Astrocyte of the spinal cord (primary cell): ENCODE results near the gene UMODL1.

ENCODE experiments used
- DNase-seq: peaks from one replicate; pipeline ENCODE4 v3.0.0; 2011; ENCODE audit warnings: low read depth, low spot score
- H3K4me3 ChIP-seq: 2 replicates; pipeline ENCODE4 v1.5.1; 2011; ENCODE audit warnings: low read depth, mild to moderate bottlenecking, low read length, moderate library complexity
- in situ Hi-C: cut with HindIII; loops from 2 replicates; pipeline ENCODE4 v1.10.0; 2017; ENCODE audit warnings: low sequenced_read_pairs
- TF ChIP-seq, protein P1 (sequence below): IDR thresholded peaks from 2 replicates; pipeline ENCODE4 v1.5.1; 2012; ENCODE audit warnings: low read depth, mild to moderate bottlenecking, low read length, inconsistent platforms

The UMODL1 gene, protein sequence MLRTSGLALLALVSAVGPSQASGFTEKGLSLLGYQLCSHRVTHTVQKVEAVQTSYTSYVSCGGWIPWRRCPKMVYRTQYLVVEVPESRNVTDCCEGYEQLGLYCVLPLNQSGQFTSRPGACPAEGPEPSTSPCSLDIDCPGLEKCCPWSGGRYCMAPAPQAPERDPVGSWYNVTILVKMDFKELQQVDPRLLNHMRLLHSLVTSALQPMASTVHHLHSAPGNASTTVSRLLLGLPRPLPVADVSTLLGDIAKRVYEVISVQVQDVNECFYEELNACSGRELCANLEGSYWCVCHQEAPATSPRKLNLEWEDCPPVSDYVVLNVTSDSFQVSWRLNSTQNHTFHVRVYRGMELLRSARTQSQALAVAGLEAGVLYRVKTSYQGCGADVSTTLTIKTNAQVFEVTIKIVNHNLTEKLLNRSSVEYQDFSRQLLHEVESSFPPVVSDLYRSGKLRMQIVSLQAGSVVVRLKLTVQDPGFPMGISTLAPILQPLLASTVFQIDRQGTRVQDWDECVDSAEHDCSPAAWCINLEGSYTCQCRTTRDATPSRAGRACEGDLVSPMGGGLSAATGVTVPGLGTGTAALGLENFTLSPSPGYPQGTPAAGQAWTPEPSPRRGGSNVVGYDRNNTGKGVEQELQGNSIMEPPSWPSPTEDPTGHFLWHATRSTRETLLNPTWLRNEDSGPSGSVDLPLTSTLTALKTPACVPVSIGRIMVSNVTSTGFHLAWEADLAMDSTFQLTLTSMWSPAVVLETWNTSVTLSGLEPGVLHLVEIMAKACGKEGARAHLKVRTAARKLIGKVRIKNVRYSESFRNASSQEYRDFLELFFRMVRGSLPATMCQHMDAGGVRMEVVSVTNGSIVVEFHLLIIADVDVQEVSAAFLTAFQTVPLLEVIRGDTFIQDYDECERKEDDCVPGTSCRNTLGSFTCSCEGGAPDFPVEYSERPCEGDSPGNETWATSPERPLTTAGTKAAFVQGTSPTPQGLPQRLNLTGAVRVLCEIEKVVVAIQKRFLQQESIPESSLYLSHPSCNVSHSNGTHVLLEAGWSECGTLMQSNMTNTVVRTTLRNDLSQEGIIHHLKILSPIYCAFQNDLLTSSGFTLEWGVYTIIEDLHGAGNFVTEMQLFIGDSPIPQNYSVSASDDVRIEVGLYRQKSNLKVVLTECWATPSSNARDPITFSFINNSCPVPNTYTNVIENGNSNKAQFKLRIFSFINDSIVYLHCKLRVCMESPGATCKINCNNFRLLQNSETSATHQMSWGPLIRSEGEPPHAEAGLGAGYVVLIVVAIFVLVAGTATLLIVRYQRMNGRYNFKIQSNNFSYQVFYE

GRCh38 chr21:42071146-42071737, at the start of gene UMODL1:
Gene UMODL1 (plus strand): TSS chr21:42071317. CDS start chr21:42071317, 0 bp downstream.
- TF ChIP-seq, protein P1, sequence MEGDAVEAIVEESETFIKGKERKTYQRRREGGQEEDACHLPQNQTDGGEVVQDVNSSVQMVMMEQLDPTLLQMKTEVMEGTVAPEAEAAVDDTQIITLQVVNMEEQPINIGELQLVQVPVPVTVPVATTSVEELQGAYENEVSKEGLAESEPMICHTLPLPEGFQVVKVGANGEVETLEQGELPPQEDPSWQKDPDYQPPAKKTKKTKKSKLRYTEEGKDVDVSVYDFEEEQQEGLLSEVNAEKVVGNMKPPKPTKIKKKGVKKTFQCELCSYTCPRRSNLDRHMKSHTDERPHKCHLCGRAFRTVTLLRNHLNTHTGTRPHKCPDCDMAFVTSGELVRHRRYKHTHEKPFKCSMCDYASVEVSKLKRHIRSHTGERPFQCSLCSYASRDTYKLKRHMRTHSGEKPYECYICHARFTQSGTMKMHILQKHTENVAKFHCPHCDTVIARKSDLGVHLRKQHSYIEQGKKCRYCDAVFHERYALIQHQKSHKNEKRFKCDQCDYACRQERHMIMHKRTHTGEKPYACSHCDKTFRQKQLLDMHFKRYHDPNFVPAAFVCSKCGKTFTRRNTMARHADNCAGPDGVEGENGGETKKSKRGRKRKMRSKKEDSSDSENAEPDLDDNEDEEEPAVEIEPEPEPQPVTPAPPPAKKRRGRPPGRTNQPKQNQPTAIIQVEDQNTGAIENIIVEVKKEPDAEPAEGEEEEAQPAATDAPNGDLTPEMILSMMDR = no peak
- no peak within 1 kb of the TSS for H3K4me3 ChIP-seq
- in situ Hi-C loops = no loop called here
- DNase-seq = no peak

DNA sequence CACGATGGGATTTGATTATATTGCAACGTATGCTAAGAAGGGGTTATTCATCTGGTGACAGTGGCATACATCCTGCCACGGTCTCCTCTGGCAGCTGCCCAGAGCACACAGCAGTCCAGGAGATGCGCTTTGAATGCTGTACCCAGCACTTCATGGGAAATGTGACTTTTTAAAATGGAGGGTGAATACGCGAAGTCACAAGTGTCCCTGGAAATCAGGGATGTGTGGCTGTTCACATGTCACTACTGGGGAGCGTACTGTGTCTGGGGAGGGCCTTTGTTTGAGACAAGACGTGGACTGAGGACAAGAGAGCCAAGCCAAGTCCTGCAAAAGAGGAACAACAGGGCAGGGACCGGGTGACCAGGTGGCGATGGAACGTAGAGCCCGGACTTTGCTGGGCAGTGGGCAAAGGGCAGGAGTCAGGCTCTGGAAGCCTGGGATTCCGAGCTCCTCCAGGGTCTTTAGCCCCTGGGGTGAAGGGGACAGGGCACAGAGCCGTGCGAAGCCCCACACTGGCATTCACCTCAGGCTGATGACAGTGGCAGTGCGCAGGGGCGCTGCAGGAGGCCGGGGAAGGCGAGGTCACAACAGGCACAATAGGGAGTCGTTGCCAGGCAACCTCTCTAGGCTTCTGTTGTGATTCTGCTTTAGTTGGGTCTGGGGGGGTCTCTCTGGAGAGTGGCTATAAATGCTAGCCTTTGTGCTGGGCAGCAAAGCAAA, 49.6 kb upstream of the UMODL1 start:
- TF ChIP-seq, protein P1 = no peak

GRCh38 chr21:42022091-42022430, 49.1 kb upstream of the UMODL1 start:
- no peak for DNase-seq
- TF ChIP-seq, protein P1 = no peak
- H3K4me3 ChIP-seq = no peak overlapping the region
- in situ Hi-C loops = no loop called here

More for the DNA sequence above, 49.6 kb upstream of the UMODL1 start:
- in situ Hi-C loops = no loop called here
- H3K4me3 ChIP-seq = no peak overlapping the region
- DNase-seq = peak; percentile 29

- TF ChIP-seq, protein P1 = no peak
- no peak for DNase-seq
- in situ Hi-C loops = no loop called here
- H3K4me3 ChIP-seq = no peak overlapping the region
Measured at GRCh38 chr21:42022906-42023305, 48.2 kb upstream of the UMODL1 start.

GRCh38 chr21:42025376-42026081, 45.6 kb upstream of the UMODL1 start:
- no peak overlapping the region for H3K4me3 ChIP-seq
- TF ChIP-seq, protein P1 = no peak
- DNase-seq = peak; percentile 54
- in situ Hi-C loops = no loop called here
